ENCODE results near the gene NHLRC3.
A peak's percentile ranks its signal among the peaks of the same experiment; 100 is the strongest.
"Not testable (repeated sequence)": the region's sequence is repeated elsewhere in the genome, so short reads cannot be mapped to it uniquely, and the experiment has no call there.

The NHLRC3 gene, protein sequence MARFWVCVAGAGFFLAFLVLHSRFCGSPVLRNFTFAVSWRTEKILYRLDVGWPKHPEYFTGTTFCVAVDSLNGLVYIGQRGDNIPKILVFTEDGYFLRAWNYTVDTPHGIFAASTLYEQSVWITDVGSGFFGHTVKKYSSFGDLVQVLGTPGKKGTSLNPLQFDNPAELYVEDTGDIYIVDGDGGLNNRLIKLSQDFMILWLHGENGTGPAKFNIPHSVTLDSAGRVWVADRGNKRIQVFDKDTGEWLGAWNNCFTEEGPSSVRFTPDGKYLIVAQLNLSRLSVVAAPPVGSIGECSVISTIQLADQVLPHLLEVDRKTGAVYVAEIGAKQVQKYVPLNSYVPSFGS

DNA sequence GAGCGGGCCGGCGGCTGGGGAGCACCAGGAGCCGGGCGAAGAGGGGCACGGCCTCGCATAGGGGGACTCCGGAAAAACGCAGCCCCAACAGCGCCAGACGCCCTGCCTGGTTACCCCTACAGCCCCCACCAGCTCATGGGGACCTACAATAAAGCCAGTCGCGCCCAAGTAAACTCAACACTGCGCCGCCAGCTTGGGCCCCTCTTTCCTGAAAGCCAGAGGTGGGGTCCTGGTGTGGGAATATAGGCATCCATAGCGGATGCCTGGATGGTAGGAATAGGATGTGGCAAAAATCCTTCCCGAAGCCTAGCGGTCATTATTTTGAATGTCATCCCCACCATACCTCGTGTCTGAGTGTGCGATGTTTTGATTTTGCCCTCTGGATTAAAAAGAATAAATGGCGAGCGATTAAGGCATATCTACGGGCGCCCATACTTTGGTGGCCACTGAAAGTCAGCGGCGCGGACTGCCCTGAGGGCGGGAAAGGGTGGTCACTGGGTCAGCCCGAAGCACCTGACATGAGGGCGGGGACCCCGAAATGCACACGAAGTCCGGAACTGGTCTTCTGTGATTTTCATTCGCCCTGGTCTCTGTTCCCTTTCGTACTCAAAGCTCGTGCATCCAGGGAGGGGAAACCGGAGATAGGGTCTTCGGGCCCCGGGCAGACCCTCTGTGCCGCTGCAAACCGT lies at the start of gene NHLRC3, which contains the start of gene PROSER1:
Gene NHLRC3, plus strand, starts transcription at position 577 of the 689 bp plus-strand sequence. CDS start 184 bp downstream, outside the sequence.
Gene PROSER1, minus strand, starts transcription at position 210 of the 689 bp plus-strand sequence. CDS start 847 bp downstream, outside the sequence.
- DNase-seq (ENCODE audit: low read depth in 2 of 2) = peak; percentile 49 to 61

DNA sequence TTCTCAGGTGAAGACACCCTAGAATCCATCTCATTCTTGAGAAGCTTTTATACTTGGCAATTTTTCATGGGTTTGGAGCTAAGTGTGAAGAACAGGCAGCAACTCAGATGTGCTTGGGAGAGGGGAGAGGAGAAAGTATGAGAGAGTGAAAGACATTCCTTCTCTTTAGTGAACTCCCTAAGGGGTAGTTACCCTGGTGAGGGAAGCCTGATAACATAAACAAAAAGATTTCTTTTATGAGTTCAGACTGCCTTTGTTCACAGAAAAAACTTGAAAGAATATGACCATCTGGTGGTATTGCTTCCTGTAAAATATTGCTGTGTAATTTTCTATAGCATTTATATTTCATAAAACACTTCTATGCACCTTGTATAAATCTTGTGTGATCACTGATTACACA lies 47.6 kb upstream of the NHLRC3 start, which contains the start of gene STOML3:
Gene STOML3, minus strand, starts transcription at position 139 of the 400 bp plus-strand sequence. Its CDS starts 110 bp downstream, at position 29.
- DNase-seq (ENCODE audit: low read depth in 2 of 2) = no peak

DNA sequence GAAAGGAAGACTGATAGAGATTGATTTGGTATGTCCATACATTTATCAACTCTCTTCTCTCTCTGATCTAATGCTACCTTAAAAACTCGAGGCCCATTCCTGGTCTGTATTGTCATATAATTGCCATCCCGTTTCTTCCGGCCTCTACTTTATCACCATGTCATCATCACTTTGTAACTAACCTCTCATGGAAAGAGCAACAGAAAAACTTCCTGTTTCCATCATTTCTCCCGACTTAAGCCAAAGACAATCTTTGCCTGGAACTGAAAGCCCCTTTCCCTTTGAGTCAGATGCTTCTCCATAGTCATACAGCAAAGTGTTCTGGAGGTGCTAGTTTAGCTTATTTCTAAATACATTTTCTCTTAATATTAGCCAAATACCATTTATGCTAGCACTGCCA lies 44.9 kb upstream of the NHLRC3 start:
- DNase-seq (ENCODE audit: low read depth in 2 of 2) = no peak

DNA sequence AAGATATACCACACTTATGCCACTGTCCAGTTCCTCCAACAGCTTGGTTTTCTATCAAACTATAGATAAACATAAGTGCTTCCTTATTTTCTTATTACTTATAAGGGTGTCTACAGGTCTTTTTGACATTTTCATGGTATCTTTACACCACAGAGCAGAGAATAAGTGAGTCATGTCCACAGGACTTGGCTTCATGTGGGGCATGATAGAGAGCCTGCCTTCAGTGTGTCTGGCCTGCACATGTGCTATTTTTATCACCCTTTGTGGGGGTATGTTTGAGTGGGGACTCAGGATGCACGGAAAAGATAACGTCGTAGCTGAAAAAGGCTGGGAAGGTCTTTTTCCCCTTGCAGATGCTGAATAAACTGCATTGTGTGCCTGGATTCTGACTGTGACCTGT lies 39.5 kb upstream of the NHLRC3 start:
- DNase-seq (ENCODE audit: low read depth in 2 of 2) = no peak

DNA sequence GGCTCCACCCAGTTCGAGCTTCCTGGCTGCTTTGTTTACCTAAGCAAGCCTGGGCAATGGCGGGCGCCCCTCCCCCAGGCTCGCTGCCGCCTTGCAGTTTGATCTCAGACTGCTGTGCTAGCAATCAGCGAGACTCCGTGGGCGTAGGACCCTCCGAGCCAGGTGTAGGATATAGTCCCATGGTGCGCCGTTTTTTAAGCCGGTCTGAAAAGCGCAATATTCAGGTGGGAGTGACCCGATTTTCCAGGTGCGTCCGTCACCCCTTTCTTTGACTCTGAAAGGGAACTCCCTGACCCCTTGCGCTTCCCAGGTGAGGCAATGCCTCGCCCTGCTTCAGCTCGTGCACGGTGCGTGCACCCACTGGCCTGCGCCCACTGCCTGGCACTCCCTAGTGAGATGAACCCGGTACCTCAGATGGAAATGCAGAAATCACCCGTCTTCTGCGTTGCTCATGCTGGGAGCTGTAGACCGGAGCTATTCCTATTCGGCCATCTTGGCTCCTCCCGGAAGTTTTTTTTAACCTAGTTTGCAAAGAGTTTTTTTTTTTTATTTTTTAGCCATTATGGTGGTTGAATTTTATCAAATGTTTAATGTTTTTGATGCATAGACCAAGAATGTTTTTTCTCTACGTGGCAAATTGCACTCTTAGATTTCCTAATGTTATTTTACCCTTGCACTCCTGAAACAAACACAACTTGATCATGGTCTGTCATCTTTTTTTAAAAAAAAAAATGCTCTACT lies 31.7 kb upstream of the NHLRC3 start:
- not testable (repeated sequence) for DNase-seq (ENCODE audit: low read depth in 2 of 2)

DNA sequence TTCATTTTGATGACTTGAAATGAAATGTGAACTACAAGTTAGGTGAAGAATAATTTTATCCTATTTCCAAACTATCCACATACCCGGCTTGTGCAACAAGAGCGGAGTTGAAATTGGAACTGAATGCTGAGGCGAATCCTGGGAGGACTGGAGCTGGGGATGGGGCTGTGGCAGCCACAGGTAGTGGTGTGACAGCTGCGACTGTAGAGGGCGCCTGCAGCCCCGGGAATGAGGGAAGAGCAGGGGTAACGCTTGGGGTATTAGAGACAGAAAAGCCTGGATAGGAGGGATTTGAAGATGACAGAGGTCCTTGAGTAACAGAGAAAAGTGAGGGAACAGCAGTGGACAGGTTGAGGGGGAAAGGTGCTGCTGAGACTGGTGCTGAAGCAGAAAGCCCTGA lies 25.6 kb upstream of the NHLRC3 start:
- DNase-seq (ENCODE audit: low read depth in 2 of 2) = no peak

DNA sequence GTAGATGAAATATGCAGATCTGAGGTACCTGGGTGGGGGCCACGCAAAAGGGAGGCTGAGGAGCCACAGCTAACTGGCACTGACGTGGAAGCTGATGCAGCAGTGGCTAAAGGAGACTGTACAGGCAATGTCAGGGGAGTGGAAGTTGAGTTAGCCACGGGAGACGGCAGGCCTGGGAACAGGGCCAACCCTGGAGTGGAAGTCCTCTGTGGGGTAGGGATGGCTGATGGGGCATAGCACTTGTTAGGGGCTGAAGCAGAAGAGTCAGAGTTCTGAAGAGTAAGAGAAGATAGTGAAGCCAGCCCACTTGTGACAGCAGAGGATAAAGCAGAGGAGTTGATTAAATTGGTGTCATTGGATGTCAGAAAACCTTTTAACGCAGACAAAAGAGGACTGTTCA lies 24.8 kb upstream of the NHLRC3 start:
- no peak for DNase-seq (ENCODE audit: low read depth in 2 of 2)

DNA sequence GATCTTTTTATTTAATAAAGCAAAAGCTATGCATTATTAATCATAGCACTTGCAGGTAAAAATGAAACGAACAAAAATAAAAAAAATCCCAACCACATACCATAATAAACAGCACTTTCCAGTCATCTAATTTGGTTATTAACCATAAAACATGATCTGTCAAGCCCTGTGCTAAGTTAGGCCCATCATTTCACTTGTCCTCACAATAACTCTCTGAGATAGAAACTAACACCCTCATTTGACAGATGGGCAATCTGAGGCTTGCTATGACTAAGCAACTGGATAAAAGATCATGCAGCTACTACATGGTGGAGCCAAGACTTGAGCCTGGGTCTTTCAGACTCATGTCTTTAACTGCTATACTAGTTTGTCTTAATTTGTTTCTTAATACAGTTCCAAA lies 22.2 kb upstream of the NHLRC3 start:
- DNase-seq (ENCODE audit: low read depth in 2 of 2) = no peak

DNA sequence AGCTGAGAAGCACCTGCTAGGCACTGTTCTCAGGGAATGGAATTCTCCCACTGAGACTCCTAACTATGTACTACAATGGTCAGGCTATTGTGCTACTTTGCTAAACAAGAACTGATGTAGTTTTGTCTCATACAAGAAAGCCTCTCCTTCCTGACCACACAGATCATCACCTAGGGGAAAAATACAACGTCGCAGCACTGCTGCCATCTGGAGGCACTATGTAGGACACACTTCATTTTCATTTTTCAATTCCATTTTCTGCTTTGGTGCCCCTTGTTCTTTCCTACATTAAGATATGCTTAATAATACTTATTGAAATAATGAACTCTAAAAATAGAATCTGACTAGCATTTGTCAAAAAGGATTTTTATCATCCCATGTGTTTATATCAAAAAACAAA lies 21.5 kb upstream of the NHLRC3 start:
- DNase-seq (ENCODE audit: low read depth in 2 of 2) = no peak

DNA sequence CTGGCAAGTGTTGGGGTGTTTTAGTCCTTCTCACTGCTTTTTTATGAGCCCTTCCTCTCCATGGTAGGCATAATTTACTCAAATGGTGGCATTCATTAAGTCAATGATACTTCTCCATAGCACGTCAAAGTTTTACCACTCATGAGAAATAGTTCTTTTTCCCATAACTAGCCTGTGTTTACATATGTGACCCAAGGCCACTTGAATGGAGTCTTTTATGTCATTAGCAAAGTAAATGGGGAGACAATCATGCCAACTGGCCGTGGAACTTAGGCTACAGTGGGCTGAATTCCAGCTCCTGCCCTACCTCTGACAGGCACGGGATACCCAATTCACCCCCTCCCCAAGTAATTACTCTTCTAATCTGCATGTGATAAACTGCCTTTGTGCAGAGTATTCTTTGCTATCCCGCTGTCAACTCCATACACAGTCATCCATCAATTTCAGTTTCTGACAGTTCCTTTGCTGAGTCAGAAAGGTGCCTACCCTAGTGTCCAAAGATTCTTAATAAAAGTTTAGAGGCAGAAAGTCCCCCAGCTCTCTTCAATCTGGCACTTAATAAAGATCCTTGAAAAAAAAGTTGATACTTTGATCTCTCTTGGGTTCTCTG lies 17.3 kb upstream of the NHLRC3 start:
- DNase-seq (ENCODE audit: low read depth in 2 of 2) = no peak

DNA sequence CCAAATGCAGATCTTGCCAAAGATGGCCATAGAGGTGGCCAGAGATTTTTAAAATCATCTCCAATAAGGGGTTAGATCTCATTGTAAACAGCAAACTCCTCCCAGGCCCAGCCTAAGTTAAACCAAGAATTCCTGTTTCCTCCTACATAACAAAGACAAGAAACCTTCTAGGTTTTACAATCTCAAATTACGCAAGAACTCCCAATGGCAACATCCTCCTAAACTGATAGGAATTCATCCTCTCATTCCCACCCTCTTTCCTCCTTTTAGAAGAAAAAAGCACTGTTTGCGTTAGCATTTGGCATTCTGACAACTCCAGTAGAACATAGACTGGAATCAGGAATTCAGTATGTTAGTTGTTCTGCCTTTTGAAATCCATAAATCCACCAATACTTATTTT lies 14.9 kb upstream of the NHLRC3 start:
- no peak for DNase-seq (ENCODE audit: low read depth in 2 of 2)

DNA sequence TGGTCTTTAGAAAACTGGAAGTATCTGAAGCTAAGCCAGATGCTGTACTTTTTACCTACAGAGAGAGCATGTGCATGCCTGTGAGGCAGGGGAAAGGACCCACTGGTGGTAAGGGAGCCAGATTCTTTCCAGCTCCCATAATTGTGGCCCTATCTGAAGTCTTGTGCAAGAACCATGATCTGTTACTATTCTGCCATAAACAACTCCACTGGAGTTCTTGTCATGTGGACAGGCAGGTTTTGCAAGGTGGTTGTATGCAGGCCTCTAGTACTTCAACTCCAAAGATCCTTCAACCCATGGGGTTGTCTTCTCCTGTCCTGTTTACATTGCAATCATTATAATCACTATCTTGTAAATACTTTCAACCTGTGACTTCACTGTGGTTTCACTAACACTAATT lies 14.5 kb upstream of the NHLRC3 start:
- DNase-seq (ENCODE audit: low read depth in 2 of 2) = no peak

DNA sequence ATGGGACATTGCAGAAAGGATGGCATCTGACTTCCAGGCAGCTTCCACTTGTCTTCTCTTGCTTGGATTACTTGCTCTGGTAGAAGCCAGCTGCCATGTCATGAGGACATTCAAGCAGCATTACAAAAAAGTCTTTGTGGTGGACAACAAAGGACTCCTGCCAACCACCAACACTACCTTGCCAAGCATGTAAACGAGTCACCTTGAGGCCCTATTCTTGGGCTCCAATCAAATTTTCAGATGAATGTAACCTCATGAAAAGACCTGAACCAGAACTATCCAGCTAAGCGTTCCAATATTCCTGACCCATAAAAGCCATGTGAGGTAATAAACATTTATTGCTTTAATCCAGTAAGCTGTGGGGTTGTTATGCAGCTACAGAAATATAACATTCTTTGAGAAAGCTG lies 12.8 kb upstream of the NHLRC3 start:
- DNase-seq (ENCODE audit: low read depth in 2 of 2) = no peak

DNA sequence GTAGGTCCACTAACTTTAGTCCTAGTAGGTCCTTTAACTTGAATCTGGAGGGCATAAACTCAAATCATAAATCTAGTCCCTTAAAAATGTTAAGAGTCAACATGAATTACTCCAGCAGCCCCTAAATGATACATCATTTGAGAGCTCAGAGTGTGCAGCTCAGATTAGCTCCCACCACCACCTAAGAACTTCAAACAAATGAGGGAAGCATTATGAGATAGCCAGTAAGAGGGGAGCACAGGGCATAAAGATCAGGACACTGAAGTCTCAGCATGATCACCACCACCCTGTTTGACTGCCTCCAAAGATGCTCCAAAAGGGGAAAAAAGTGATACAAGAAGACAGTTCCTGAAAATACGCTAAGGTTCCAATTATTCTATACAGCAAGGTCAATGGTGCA lies 6.1 kb upstream of the NHLRC3 start:
- DNase-seq (ENCODE audit: low read depth in 2 of 2) = no peak

DNA sequence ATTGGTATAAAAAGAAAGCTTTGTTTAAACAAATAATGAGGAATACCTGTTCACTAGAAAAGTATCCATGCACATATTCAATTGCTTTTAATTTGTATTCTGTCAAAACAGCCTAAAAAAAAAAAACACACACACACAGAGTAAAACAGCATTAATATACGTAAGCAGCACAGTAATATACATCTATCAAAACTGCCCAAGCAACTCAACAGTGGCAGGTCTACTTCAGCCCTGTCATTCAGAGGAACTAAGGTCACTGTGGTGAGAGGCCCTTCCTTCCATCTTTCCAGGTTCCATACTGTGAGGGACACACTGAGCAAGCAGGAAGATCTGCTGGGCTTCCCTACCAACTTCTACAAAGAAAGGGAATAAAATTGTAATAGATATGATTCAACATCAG lies 4.2 kb upstream of the NHLRC3 start:
- DNase-seq (ENCODE audit: low read depth in 2 of 2) = no peak

DNA sequence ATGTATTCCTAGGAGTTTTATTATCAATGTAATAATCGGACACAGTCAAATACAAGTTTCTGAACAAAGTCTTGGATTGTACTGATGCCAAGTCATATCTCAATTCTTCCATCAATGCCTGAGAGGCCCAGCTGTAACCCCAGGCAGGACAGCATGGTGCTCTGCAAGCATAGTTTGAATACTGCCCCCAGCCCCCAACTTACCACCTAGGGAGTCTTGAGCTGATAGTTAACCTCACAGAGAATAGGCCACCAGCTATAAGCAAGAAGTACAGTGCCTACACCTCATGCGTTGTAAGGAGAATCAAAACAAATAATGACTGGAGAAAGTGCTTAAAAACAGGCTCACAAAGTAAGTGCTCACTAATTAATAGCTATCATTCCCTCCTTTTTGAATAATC lies 3.1 kb upstream of the NHLRC3 start:
- DNase-seq (ENCODE audit: low read depth in 2 of 2) = no peak

DNA sequence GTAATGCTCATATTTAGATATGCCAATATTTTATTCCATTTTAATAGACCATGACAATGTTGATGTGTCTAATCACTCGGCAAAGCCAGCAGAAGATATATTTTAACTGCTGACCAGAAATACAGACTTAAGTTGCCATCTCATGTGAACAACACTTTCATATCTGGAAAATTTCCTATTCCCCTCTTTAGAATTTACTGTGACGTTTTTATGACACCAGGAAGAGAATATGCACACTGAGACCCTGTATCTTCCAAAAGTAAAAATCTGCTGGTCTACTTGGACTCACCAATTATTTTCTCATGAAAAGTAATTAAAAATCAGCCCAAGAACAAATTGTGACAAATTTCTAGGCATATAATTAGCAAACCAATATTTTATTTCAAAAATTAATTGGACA lies 2.5 kb upstream of the NHLRC3 start:
- DNase-seq (ENCODE audit: low read depth in 2 of 2) = no peak

DNA sequence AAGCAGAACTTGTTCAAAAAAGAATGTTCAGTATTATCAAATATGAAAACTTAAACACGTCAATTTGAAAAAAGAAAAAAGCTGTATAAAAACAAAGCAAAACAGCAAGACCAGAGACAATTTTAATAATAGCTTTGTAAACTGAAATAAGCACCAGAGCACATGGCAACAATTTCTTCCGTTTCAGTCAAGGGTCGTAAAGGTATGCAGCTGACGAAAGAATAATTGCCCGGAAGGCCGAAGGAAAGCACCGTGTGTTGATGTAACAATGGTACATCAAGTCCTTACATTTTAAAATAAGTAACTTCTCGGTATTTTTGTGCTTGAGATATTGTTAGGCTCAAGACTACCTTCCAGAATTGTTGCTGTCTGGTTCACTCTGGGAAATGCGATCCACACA lies 2.0 kb upstream of the NHLRC3 start:
- DNase-seq (ENCODE audit: low read depth in 2 of 2) = no peak

DNA sequence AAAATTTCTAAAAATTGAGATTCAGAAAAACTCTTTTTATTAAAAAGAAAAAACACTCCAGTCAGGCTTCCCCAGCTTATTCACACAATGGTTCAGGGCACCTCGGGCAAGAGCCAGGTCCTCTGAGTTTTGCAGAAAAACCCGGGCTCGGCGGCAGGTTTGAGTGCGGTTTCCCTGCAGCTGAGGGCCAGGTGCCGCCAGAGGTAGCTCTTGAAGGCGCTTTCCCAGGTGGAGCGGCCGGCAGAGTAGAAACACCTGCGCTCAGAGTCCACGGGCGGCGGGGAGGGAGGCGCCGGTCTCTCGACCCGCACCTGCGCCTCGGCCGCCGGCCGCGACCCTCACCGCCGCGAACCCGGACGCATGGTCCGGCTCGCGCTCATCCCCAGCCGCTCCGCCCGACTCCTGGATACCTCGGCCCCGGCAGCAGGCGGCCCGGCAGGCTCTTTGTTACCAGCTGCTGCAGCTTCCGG lies 811 bp upstream of the NHLRC3 start:
- DNase-seq (ENCODE audit: low read depth in 2 of 2) = no peak

DNA sequence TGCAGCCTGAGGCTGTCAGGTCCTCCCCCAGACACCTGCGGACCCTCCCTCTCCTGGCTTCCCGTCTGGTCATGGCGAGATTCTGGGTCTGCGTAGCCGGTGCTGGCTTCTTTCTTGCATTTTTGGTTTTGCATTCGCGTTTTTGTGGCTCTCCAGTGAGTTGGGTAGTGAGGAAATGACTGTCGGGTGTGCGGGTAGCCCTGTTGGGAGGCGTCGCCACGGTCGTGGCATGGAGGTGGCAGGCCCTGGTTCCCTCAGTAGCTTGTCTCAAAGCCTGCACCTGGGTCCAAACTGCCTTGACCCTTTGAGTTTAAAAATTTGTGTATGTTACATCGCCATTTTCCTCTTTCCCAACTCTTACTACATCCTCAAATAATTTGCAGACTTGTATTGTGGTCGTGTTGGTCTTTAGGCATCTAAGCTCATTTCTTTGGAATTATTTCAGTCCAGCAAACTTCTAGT lies 344 bp downstream of the NHLRC3 start:
- no peak for DNase-seq (ENCODE audit: low read depth in 2 of 2)

DNA sequence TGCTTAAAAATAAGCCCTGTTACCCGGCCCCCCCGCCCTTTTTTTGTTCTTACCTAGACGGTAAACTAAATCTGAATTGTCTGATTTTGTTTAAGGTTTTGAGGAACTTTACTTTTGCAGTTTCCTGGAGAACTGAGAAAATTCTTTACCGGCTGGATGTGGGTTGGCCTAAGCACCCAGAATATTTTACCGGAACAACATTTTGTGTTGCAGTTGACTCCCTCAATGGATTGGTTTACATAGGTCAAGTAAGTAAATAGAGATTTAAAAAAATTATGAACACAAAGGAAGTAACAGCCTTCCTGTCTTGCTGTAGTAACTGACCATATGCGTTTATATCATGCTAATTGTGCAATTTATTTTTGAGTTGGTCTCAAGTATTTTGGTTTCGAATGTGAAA lies 785 bp downstream of the NHLRC3 start:
- no peak for DNase-seq (ENCODE audit: low read depth in 2 of 2)

DNA sequence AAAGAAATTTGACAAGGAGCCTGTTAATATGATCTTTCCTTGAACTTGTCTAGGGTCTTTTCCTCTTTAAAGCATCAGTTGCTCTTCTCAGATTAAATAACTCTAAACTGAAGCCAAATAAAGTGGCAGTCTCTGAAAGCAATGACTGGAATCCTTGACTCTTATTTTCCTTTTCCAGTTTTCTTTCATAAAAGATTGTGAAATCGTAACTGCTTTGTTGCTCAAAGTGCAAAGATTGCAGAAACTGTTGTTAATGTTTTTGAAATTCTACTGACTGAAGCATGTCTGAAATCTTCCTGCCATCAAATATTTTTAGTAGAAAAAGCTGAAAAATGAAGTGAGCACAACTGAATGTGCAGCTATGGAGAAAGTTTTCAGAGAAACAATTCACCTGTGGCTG lies 1.9 kb downstream of the NHLRC3 start:
- DNase-seq (ENCODE audit: low read depth in 2 of 2) = no peak

Measured in stimulated activated CD4-positive, alpha-beta T cell treated with anti-CD3 and anti-CD28 coated beads, Interleukin-1b, Interleukin-23, amount 100 ng/mL, for 1 hour (primary cell).